SK-N-SH treated with all-trans-retinoic acid at 6 μM for 48 hours (cell line): Measurements from ENCODE around the gene CTCF.

Experiments used
- ATAC-seq: fragments of 200-7000 bp; cut with Tn5 transposase; 3 replicates; pipeline ENCODE4 v1.9.1; 2020; ENCODE audit warnings: mild to moderate bottlenecking, moderate library complexity
- BACH2 ChIP-seq: fragments of 250-450 bp; sonication (Bioruptor Pico); IDR thresholded peaks from 2 replicates; pipeline ENCODE4 v1.9.0; 2021; ENCODE audit warnings: mild to moderate bottlenecking, borderline replicate concordance
- CSDC2 ChIP-seq: fragments of 250-450 bp; sonication (Bioruptor Pico); IDR thresholded peaks from 2 replicates; pipeline ENCODE4 v1.5.0; 2020; ENCODE audit warnings: mild to moderate bottlenecking, moderate library complexity
- CSRNP3 ChIP-seq: fragments of 250-450 bp; sonication (Bioruptor Pico); IDR thresholded peaks from 2 replicates; pipeline ENCODE4 v1.5.1; 2021; ENCODE audit warnings: mild to moderate bottlenecking, moderate library complexity
- ESRRG ChIP-seq: fragments of 250-450 bp; sonication (Bioruptor Pico); IDR thresholded peaks from 2 replicates; pipeline ENCODE4 v1.6.1; 2021; ENCODE audit warnings: mild to moderate bottlenecking
- OSR1 ChIP-seq: fragments of 250-450 bp; sonication (Bioruptor Pico); IDR thresholded peaks from 2 replicates; pipeline ENCODE4 v1.8.0; 2022; ENCODE audit warnings: moderate library complexity, mild to moderate bottlenecking, inconsistent platforms
- PATZ1 ChIP-seq: fragments of 250-450 bp; sonication (Bioruptor Pico); IDR thresholded peaks from 2 replicates; pipeline ENCODE4 v1.8.0; 2020; ENCODE audit warnings: mild to moderate bottlenecking, moderate library complexity, borderline replicate concordance
- RARB ChIP-seq: fragments of 250-450 bp; sonication (Bioruptor Pico); IDR thresholded peaks from 2 replicates; pipeline ENCODE4 v1.8.0; 2021; ENCODE audit warnings: mild to moderate bottlenecking, moderate library complexity
- SNAI2 ChIP-seq: fragments of 250-450 bp; sonication (Bioruptor Pico); IDR thresholded peaks from 2 replicates; pipeline ENCODE4 v1.5.0; 2020; ENCODE audit warnings: mild to moderate bottlenecking, moderate library complexity
- TOX ChIP-seq: fragments of 250-450 bp; sonication (Bioruptor Pico); IDR thresholded peaks from 2 replicates; pipeline ENCODE4 v1.8.0; 2021; ENCODE audit warnings: mild to moderate bottlenecking, moderate library complexity, borderline replicate concordance
- ZFP3 ChIP-seq: fragments of 250-450 bp; sonication (Bioruptor Pico); IDR thresholded peaks from 2 replicates; pipeline ENCODE4 v1.5.0; 2020; ENCODE audit warnings: mild to moderate bottlenecking, moderate library complexity
- ZFP30 ChIP-seq: fragments of 450-650 bp; formaldehyde crosslinking; IDR thresholded peaks from 2 replicates; pipeline ENCODE4 v1.5.0; 2022; ENCODE audit warnings: mild to moderate bottlenecking, moderate library complexity
- ZNF565 ChIP-seq: fragments of 450-650 bp; formaldehyde crosslinking; conservative IDR thresholded peaks from 2 replicates; pipeline ENCODE4 v1.5.0; 2020; ENCODE audit warnings: low read depth, mild to moderate bottlenecking, moderate library complexity
- ZNF70 ChIP-seq: fragments of 450-650 bp; formaldehyde crosslinking; IDR thresholded peaks from 2 replicates; pipeline ENCODE4 v1.5.0; 2020; ENCODE audit warnings: mild to moderate bottlenecking, moderate library complexity
- ZNF8 ChIP-seq: fragments of 450-650 bp; formaldehyde crosslinking; IDR thresholded peaks from 2 replicates; pipeline ENCODE4 v1.5.0; 2020; ENCODE audit warnings: mild to moderate bottlenecking, moderate library complexity
- TF ChIP-seq, protein P1 (sequence below): fragments of 250-450 bp; sonication (Bioruptor Pico); IDR thresholded peaks from 2 replicates; pipeline ENCODE4 v1.5.1; 2020; ENCODE audit warnings: low read depth, mild to moderate bottlenecking, moderate library complexity
- TF ChIP-seq, protein P2 (sequence below): fragments of 250-450 bp; sonication (Bioruptor Pico); IDR thresholded peaks from 2 replicates; pipeline ENCODE4 v1.5.0; 2020; ENCODE audit warnings: mild to moderate bottlenecking, moderate library complexity

The CTCF gene

DNA sequence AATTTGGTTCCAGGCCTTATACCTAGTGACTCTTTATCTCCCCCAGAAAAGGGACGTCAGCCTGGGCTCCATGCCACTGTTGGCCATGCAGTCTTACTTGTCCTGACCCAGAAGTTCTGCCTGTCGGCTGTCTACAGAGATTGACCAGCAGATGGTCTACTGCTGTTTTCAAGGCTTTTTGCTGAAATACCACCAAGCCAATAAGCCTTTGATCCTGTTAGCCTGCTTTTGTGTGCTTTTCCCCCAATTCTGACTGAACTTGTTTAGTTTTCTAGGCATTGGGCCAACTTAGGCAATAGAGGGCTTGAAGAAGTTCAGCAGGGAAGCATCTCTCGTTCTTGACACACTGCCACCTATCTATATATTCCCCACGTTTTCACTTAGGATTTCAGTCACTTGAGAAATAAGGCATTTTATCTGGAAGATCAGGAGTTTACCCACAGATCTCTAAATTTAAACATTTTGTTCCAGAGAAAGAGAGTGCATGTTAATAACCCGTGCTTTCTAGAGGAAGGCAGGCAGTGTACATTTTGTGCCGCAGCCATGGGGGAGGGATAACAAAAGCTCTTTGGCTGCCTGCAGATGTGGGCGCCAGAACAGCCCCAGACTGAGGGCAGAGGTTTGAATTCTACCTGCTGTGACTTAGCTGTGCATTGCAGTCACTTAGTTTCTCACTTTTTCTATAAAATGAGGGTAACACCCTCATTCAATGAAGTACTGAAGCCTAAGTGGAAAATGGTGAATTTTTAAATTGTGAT is 70.3 kb downstream of the CTCF start (continued):
- TF ChIP-seq, protein P1, sequence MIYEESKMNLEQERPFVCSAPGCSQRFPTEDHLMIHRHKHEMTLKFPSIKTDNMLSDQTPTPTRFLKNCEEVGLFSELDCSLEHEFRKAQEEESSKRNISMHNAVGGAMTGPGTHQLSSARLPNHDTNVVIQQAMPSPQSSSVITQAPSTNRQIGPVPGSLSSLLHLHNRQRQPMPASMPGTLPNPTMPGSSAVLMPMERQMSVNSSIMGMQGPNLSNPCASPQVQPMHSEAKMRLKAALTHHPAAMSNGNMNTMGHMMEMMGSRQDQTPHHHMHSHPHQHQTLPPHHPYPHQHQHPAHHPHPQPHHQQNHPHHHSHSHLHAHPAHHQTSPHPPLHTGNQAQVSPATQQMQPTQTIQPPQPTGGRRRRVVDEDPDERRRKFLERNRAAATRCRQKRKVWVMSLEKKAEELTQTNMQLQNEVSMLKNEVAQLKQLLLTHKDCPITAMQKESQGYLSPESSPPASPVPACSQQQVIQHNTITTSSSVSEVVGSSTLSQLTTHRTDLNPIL: no peak
- TF ChIP-seq BACH2 (CRISPR knock-in tag): no peak
- no peak for TF ChIP-seq OSR1 (CRISPR knock-in tag)

DNA sequence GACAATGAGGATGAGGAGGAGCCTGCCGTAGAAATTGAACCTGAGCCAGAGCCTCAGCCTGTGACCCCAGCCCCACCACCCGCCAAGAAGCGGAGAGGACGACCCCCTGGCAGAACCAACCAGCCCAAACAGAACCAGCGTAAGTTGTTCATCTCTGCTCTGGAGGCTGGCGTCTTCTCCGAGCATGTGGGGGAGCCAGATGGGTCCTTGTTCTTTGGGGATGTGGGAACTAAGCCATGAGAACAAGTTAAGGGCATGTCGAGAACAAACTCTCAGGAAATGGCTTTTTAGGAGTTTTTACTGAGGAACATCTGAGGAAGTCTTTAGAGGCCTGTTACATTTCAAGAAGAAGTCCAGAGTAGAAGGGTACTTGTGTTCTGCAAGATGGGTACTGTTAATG is 74.4 kb downstream of the CTCF start:
- TF ChIP-seq PATZ1 (CRISPR knock-in tag): no peak
- no peak for TF ChIP-seq ESRRG

DNA sequence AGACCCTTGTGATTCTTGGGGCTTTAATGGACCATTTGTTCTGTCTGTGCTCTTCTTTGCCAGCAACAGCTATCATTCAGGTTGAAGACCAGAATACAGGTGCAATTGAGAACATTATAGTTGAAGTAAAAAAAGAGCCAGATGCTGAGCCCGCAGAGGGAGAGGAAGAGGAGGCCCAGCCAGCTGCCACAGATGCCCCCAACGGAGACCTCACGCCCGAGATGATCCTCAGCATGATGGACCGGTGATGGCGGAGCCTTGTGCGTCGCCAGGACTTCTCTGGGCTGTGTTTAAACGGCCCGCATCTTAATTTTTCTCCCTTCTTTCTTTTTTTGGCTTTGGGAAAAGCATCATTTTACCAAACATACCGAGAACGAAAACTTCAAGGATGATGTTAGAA is 75.3 kb downstream of the CTCF start:
- no peak for ATAC-seq
- no peak for TF ChIP-seq ZFP30 (CRISPR knock-in tag)
- no peak for TF ChIP-seq TOX

More for the DNA sequence above, 74.4 kb downstream of the CTCF start:
- no peak for ATAC-seq

- ATAC-seq: peak; percentile 70
- no peak for TF ChIP-seq CSRNP3
Observed at GRCh38 chr16:67641779-67642708, 79.7 kb downstream of the CTCF start.

- no peak for ATAC-seq
- TF ChIP-seq ZNF8 (CRISPR knock-in tag): no peak
- no peak for TF ChIP-seq CSRNP3
- TF ChIP-seq, protein P2, sequence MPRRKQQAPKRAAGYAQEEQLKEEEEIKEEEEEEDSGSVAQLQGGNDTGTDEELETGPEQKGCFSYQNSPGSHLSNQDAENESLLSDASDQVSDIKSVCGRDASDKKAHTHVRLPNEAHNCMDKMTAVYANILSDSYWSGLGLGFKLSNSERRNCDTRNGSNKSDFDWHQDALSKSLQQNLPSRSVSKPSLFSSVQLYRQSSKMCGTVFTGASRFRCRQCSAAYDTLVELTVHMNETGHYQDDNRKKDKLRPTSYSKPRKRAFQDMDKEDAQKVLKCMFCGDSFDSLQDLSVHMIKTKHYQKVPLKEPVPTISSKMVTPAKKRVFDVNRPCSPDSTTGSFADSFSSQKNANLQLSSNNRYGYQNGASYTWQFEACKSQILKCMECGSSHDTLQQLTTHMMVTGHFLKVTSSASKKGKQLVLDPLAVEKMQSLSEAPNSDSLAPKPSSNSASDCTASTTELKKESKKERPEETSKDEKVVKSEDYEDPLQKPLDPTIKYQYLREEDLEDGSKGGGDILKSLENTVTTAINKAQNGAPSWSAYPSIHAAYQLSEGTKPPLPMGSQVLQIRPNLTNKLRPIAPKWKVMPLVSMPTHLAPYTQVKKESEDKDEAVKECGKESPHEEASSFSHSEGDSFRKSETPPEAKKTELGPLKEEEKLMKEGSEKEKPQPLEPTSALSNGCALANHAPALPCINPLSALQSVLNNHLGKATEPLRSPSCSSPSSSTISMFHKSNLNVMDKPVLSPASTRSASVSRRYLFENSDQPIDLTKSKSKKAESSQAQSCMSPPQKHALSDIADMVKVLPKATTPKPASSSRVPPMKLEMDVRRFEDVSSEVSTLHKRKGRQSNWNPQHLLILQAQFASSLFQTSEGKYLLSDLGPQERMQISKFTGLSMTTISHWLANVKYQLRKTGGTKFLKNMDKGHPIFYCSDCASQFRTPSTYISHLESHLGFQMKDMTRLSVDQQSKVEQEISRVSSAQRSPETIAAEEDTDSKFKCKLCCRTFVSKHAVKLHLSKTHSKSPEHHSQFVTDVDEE (CRISPR knock-in tag): no peak
- TF ChIP-seq ZFP3 (CRISPR knock-in tag): no peak
- no peak for TF ChIP-seq BACH2 (CRISPR knock-in tag)
- no peak for TF ChIP-seq ZFP30 (CRISPR knock-in tag)
- no peak for TF ChIP-seq OSR1 (CRISPR knock-in tag)
- TF ChIP-seq, protein P1: no peak
- no peak for TF ChIP-seq ZNF70
- TF ChIP-seq RARB (CRISPR knock-in tag): no peak
- TF ChIP-seq PATZ1 (CRISPR knock-in tag): no peak
- TF ChIP-seq CSDC2: no peak
- TF ChIP-seq ZNF565 (CRISPR knock-in tag): no peak
- TF ChIP-seq TOX: no peak
- TF ChIP-seq SNAI2 (CRISPR knock-in tag): no peak
Observed at GRCh38 chr16:67644038-67644437, 81.7 kb downstream of the CTCF start.
